Esophagus muscularis mucosa (tissue), 4 donors: ENCODE measurements around the gene ETV6. TPM values are rescaled to one million over a fixed set of nuclear protein-coding genes. Genes with fewer than 3 reads are reported as not detected.

Source experiments
- DNase-seq: peaks from one replicate; pipeline ENCODE4 v3.0.0-alpha.2; 2017; ENCODE audit errors: extremely low spot score
- H3K27ac ChIP-seq, 4 donors: fragments of 200-600 bp; sonication (generic); replicated peaks in 1 of 4; 1 replicate in 3 of 4; 2 replicates in 1 of 4; pipeline ENCODE4 v1.5.1; 2016 to 2019; ENCODE audit warnings: mild to moderate bottlenecking in 1 of 4
- H3K27me3 ChIP-seq, 4 donors: fragments of 200-600 bp; sonication (generic); one replicate each; pipeline versions ENCODE4 v1.5.1 to v1.6.0; 2016 to 2019
- H3K36me3 ChIP-seq, 4 donors: fragments of 200-600 bp; sonication (generic); one replicate each; pipeline ENCODE4 v1.5.1; 2016 to 2019
- H3K4me1 ChIP-seq, 4 donors: fragments of 200-600 bp; sonication (generic); one replicate each; pipeline ENCODE4 v1.5.1; 2016 to 2019
- H3K4me3 ChIP-seq, 4 donors: fragments of 200-600 bp; sonication (generic); 1 replicate in 2 of 4; 2 replicates in 2 of 4; pipeline ENCODE4 v1.5.1; 2016 to 2019; ENCODE audit warnings: mild to moderate bottlenecking in 4 of 4, moderate library complexity in 1 of 4
- H3K9me3 ChIP-seq, 4 donors: fragments of 200-600 bp; sonication (generic); 1 replicate in 3 of 4; 2 replicates in 1 of 4; pipeline ENCODE4 v1.5.1; 2016 to 2019
- EP300 ChIP-seq: sonication (generic); formaldehyde crosslinking; IDR thresholded peaks from one replicate; pipeline ENCODE4 v1.6.1; 2017; ENCODE audit warnings: antibody characterized with exemption
- POLR2A ChIP-seq: fragments of 450-650 bp; IDR thresholded peaks from one replicate; pipeline ENCODE4 v1.6.1; 2017; ENCODE audit warnings: antibody characterized with exemption, moderate library complexity, mild to moderate bottlenecking, low read depth
- POLR2AphosphoS5 ChIP-seq, 2 donors: sonication (generic); formaldehyde crosslinking; IDR thresholded peaks; one replicate each; pipeline ENCODE4 v1.6.1; 2017; ENCODE audit warnings: antibody characterized with exemption in 2 of 2
- WGBS: methylation state at CpG from one replicate; pipeline ENCODE4 v1.1.5; 2018; 5-methylcytosine and 5-hydroxymethylcytosine counted together
- intact Hi-C: fragments of 100-400 bp; cut with DNase I; formaldehyde crosslinking; loops from one replicate; pipeline ENCODE4 v1.15.1; 2023
- total RNA-seq, 4 donors: library from RNA; depleted of rRNA; stranded (reverse); fragments of >200 nt; gene quantifications; one replicate each; pipeline versions ENCODE4 v1.1.0 to v1.2.1, GENCODE V29; 2016
- TF ChIP-seq, protein P1 (sequence below), 3 experiments: fragments of 200-600 bp in 2 of 3; fragments of 450-650 bp in 1 of 3; sonication (generic) in 2 of 3; IDR thresholded peaks; one replicate each; pipeline ENCODE4 v1.5.1; 2017 to 2019; ENCODE audit warnings: antibody characterized with exemption in 3 of 3, mild to moderate bottlenecking in 2 of 3, moderate library complexity in 1 of 3

ETV6 gene
- total RNA-seq, 4 donors from 2014 or later, result 22.4 to 29.6 (median 25.3) TPM

DNA sequence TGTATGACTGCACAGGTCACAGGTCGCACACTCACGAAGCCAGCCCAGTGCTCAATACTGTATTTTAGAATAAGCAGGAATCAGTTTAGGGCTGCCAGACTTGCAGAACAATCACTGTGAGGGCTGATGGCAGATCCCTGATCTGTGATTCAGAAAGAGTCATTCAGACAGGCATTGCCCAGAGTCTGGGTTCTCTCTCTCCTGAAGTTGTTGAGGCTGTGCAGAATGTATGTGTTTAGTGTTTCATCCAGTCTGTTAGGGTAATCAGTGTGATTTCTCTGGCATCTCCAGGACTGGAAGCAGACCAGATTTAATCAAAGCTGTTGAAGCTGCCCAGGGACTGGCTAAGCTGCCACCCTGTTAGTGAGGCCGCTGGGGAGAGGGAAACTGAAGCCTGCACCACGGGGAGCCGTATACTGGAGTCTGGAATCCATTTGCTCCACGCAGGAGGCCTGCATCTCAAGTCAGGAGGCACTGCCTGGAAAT, 69.3 kb downstream of the ETV6 start:
- no peaks in the 10 kb centered on the region for H3K27me3 ChIP-seq
- H3K9me3 ChIP-seq, result no peaks in the 10 kb centered on the region
- intact Hi-C loops, result no loop called here
- TF ChIP-seq POLR2AphosphoS5 (IDR thresholded peaks at IDR 0.05), result no peak
- TF ChIP-seq, protein P1, sequence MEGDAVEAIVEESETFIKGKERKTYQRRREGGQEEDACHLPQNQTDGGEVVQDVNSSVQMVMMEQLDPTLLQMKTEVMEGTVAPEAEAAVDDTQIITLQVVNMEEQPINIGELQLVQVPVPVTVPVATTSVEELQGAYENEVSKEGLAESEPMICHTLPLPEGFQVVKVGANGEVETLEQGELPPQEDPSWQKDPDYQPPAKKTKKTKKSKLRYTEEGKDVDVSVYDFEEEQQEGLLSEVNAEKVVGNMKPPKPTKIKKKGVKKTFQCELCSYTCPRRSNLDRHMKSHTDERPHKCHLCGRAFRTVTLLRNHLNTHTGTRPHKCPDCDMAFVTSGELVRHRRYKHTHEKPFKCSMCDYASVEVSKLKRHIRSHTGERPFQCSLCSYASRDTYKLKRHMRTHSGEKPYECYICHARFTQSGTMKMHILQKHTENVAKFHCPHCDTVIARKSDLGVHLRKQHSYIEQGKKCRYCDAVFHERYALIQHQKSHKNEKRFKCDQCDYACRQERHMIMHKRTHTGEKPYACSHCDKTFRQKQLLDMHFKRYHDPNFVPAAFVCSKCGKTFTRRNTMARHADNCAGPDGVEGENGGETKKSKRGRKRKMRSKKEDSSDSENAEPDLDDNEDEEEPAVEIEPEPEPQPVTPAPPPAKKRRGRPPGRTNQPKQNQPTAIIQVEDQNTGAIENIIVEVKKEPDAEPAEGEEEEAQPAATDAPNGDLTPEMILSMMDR (IDR thresholded peaks at IDR 0.05), result no peak
- TF ChIP-seq EP300, result no peak
- TF ChIP-seq POLR2A, result no peak
- peak overlapping the region; percentile 48 to 69 (median 58) for H3K27ac ChIP-seq
- H3K36me3 ChIP-seq, result peaks cover 0 to 5% (median 0%) of the 10 kb centered on the region in 4 donors
- H3K4me3 ChIP-seq, result no peak overlapping the region
- peaks cover 38 to 83% (median 70%) of the 10 kb centered on the region in 4 donors for H3K4me1 ChIP-seq
- 51% methylated on average over 6 of the region's 6 CpGs for WGBS
- no peak for DNase-seq

DNA sequence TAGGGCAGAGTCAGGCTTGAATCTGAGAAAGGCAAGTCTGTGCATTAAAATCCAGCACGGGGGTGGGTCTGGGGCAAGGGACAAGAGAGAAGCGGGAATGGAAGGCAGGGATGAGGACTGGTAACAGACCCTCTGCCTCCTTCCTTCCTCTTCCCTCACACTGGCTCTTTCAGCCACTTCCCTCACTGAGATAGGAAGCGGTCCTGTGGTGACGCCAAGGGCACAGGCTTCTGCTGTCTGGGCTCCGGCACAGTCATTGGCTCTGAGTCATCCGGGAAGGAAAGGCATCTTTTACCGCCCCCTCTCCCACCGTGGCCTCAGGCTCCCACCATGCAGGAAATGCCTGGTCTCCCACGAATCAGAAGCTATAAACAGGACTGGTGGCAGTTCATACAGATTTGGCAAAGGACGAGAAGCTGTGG, 70.2 kb downstream of the ETV6 start:
- H3K27me3 ChIP-seq, result no peaks in the 10 kb centered on the region
- intact Hi-C loops, result loop anchor here (10.0 kb wide), 1 partner anchor 65 kb away; no protein-coding TSS in a partner anchor
- H3K36me3 ChIP-seq, result peaks cover 0 to 5% (median 0%) of the 10 kb centered on the region in 4 donors
- H3K9me3 ChIP-seq, result no peaks in the 10 kb centered on the region
- TF ChIP-seq EP300 (no peak), POLR2AphosphoS5 (IDR thresholded peaks at IDR 0.05) (no peak), POLR2A (no peak)
- TF ChIP-seq, protein P1 (IDR thresholded peaks at IDR 0.05), result no peak
- no peak for DNase-seq
- H3K4me1 ChIP-seq, result peaks cover 43 to 83% (median 70%) of the 10 kb centered on the region in 4 donors
- H3K4me3 ChIP-seq, result no peak overlapping the region
- 56% methylated on average over 10 of the region's 10 CpGs for WGBS
- H3K27ac ChIP-seq, result peak overlapping the region; percentile 48 to 69 (median 58)

GRCh38 chr12:11722071-11722470, 72.6 kb downstream of the ETV6 start:
- Histone ChIP-seq H3K4me1 (peaks cover 54 to 84% (median 75%) of the 10 kb centered on the region in 4 donors), H3K36me3 (peaks cover 0 to under 1% (median 0%) of the 10 kb centered on the region in 4 donors), H3K27ac (peak overlapping the region; percentile 5 to 76 (median 73)), H3K9me3 (no peaks in the 10 kb centered on the region), H3K4me3 (no peak overlapping the region), H3K27me3 (no peaks in the 10 kb centered on the region)
- TF ChIP-seq, protein P1 (IDR thresholded peaks at IDR 0.05), result no peak
- TF ChIP-seq POLR2A (no peak), EP300 (no peak), POLR2AphosphoS5 (IDR thresholded peaks at IDR 0.05) (no peak)
- no peak for DNase-seq
- intact Hi-C loops, result loop anchor here (10.0 kb wide), 1 partner anchor 67 kb away; no protein-coding TSS in a partner anchor
- WGBS, result 69% methylated on average over 2 of the region's 2 CpGs

DNA sequence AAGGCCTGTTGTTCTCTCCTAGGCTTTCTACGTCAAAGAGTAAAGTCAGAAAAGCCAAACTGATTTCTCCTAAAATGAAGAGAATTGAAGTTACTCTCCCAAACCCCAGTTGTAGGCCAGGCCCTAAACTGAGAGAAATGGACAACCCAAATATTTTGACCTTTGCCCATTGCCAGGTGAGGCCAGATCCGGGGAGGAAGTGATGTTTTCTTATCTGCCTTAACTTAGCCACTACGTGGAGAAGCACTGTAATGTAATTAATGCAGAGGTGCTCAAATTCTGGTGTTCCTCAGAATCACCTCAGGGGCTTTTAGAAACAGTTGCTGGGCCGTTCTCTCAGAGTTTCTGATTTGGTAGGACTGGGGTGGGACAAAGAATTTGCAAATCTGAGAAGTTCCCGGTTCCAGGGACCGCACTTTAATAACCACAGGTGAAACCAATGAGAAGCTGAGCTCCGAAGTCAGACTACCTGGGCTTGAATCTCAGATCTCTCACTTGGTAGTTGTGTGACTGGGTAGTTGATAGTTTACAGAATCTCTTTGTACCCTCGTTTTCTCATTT, 73.2 kb downstream of the ETV6 start:
- H3K27ac ChIP-seq, result peak overlapping the region; percentile 5 to 76 (median 73)
- DNase-seq, result no peak
- no peak overlapping the region for H3K4me3 ChIP-seq
- no peak for TF ChIP-seq POLR2A
- TF ChIP-seq, protein P1 (IDR thresholded peaks at IDR 0.05), result no peak
- TF ChIP-seq EP300, result no peak
- TF ChIP-seq POLR2AphosphoS5 (IDR thresholded peaks at IDR 0.05), result no peak
- H3K9me3 ChIP-seq, result no peaks in the 10 kb centered on the region
- 74% methylated on average over 8 of the region's 8 CpGs for WGBS
- no peaks in the 10 kb centered on the region for H3K36me3 ChIP-seq
- intact Hi-C loops, result loop anchor here (10.0 kb wide), 1 partner anchor 68 kb away; no protein-coding TSS in a partner anchor
- no peaks in the 10 kb centered on the region for H3K27me3 ChIP-seq
- H3K4me1 ChIP-seq, result peaks cover 50 to 84% (median 75%) of the 10 kb centered on the region in 4 donors
